Ovary (tissue), 3 donors: ENCODE data around the gene C1QTNF8.

ENCODE experiments used
- CTCF ChIP-seq, 3 donors: fragments of 450-650 bp in 2 of 3; fragments of 200-600 bp in 1 of 3; IDR thresholded peaks; one replicate each; pipeline versions ENCODE4 v1.5.1 to v1.8.0; 2016 to 2022; ENCODE audit warnings: antibody characterized with exemption in 3 of 3, mild to moderate bottlenecking in 1 of 3
- EP300 ChIP-seq: sonication (generic); formaldehyde crosslinking; IDR thresholded peaks from one replicate; pipeline ENCODE4 v1.6.1; 2017; ENCODE audit warnings: antibody characterized with exemption
- POLR2A ChIP-seq: fragments of 450-650 bp; IDR thresholded peaks from one replicate; pipeline ENCODE4 v1.6.1; 2017; ENCODE audit warnings: antibody characterized with exemption, mild to moderate bottlenecking, moderate library complexity
- donor health status: DM: no; HTN: no; CAD: no.

- TF ChIP-seq CTCF (IDR thresholded peaks at IDR 0.05) (no peak), POLR2A (no peak), EP300 (no peak)
Observed at GRCh38 chr16:1084971-1085370, 11.1 kb downstream of the C1QTNF8 start.
